NCI-H1092 (cell line): ENCODE data around the gene ZNF71.

Experiments
- DNase-seq: peaks from one replicate; lab custom pipeline; 2025; lab: John Stamatoyannopoulos, UW

The ZNF71 gene

DNA sequence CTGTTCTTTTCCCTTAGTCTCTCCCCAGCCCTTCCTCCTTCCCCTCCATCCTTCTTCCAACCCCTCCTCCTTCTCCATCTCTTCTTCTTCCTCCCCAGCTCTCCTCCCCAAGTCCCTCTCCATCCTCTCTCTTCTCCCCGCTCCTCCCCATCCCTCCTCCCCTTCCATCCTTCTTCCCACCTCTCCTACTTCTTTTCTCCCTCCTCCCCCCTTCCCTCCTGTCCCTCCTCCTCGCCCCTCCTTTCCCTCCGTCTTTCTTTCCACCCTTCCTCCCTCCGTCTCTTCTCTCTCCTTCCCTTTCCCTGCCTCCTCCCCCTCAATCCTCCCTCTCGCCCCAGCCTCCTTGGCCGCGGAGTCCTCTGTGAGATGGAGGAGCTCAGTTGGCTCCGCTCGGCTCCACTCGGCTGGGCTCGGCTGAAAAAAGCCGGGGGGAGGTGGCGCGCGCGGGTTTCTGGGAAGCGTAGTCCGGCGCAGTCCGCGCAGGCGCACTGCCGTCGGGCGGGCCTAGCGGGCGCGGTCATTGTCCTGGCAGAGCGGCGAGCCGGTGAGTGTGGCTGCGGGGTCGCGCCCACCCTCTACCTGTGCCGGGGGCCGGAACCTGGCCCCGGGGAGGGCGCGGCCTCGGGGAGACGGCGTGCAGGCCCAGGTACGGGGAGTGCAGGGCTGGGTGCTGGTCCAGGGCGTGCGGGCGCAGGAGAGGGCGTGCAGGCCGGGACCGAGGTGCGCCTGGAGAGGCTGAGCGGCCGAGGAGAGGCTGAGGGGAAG is at the start of gene ZNF71:
ZNF71 (plus strand) TSS at position 520 of the 765 bp plus-strand sequence. CDS start 6,257 bp downstream, outside the sequence.
- peak; percentile 71 for DNase-seq

DNA sequence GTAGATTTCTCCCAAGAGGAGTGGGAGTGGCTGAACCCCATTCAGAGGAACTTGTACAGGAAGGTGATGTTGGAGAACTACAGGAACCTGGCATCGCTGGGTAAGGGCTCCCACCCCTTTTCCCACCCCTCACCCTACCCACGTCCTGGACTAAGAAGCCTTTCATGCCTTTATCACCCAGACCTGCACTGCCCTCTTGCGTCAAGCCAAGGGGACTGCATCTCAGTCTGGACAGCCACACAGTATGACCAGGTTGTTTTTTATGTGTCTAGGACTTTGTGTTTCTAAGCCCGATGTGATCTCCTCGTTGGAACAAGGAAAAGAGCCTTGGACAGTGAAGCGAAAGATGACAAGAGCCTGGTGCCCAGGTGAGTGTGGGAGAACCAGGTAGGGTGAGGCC is 47.6 kb upstream of the ZNF71 start:
- no peak for DNase-seq

DNA sequence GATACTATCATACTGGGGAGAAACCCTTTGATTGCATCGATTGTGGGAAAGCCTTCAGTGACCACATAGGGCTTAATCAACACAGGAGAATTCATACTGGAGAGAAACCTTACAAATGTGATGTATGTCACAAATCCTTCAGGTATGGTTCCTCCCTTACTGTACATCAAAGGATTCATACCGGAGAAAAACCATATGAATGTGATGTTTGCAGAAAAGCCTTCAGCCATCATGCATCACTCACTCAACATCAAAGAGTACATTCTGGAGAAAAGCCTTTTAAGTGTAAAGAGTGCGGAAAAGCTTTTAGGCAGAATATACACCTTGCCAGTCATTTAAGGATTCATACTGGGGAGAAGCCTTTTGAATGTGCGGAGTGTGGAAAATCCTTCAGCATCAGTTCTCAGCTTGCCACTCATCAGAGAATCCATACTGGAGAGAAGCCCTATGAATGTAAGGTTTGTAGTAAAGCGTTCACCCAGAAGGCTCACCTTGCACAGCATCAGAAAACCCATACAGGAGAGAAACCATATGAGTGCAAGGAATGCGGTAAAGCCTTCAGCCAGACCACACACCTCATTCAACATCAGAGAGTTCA is 40.7 kb upstream of the ZNF71 start:
- no peak for DNase-seq

DNA sequence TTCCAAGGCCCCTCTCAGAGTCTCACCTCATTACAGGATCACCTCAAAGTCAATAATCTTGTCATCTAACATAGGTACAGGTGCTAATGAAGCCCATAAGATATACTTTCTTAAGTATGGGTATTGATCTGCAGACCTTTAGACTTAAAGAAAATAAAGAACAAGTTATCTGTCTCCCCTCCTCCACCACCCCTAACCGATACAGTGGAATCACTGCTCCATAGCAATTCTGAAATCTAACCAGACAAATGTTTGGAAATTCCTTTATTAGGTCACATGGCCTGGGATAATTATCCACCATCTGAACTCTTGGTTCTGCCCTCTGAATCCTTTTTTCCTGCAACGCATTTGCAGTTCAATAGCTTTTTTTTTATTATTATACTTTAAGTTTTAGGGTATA is 32.3 kb upstream of the ZNF71 start:
- DNase-seq: no peak

DNA sequence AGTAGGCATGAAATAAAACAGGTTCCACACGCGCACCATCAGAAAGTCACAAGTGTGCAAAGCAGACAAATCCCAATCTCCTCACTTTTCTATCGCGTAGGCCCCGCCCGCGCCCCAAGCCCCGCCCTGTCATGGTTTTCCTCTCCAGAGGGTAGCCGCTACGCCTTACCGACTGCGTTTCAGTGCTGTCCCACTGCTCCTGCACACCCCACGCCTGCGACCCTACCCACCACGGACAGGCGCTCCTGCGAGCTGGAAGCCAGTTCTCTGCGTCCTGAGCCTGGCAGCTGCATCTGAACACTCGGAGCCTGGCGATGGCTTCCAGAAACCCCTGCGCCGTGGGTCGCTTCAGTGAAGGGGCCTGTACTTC is 28.2 kb upstream of the ZNF71 start:
- peak; percentile 0 for DNase-seq

DNA sequence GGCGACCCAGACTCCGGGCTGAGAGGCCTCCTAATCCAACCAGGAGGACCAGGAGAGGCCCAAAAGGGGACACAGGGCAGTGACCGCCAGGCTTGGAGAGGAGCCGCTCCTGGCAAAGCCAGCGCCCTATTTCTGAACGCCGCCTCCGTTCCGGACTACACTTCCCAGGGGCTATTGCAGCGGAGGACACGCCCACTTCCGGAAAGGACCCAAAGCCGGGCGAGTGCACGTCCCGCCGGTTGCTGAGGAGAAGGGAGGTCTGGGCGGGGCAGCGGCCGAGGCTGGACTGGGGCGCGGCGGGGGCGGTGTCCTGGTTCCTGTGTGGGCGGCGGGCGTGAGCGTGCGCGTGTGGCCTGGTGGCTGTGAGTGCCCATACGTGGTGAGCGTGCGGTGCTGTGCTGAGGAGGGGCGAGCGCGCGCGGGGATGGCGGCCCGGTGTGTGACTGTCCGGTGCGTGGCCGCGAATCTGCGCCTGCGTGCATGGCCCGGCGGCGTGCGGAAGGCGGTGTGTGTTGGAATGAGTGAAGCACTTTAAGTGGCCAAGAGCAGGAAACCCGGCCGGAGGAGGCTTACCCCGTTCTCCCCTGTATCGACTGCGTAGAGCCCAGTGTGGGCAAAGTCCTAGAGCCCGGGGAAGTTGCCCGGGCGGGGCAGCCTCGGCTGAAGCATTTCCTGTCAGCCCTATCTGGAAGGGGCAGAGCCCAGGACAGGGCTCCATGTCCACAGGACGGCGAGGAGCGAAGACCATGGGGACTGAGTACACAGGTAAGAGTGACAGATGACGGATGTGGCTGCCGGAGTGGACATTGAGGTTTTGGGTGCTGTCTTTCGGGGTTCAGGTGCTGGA is 27.6 kb upstream of the ZNF71 start, which contains the start of gene ZNF470:
ZNF470 (plus strand) TSS at position 195 of the 847 bp plus-strand sequence. CDS start 2,844 bp downstream, outside the sequence.
- DNase-seq: peak; percentile 60

DNA sequence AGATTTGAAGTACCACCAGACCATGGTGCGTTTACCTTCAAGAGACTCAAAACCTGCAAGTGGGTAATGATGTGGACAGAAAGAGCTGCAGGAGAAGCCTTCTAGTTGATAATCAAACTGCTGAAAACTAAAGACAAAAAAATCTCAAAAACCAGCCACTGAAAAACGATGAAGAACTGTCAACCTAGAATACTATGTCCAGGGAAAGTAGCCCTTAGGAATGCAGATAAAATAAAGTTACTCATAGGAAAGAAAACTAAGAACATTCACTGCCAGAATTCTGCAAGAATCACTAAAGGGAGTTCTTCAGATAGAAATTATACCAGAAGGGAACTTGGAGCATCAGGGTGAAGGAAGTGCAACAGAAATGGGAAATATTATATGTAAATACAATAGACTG is 22.5 kb upstream of the ZNF71 start:
- no peak for DNase-seq

DNA sequence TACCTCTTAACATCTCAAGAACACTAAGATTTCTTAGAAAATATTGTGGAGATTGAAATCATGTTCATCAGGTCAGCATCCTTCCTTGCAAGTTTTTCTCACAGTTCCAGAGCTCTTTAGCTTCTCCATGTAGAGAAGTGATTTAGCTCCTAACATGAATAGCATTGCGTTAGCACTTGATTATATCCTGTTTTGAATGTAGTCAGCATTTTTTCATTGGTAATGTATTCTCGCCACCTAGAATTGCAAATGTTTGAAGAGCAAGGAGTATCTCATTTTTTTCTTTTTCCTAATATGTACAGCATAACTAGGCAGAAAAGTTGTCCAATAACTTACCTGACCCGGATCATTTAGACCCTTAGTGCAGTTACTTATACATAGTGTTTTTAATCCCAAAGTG is 21.2 kb upstream of the ZNF71 start:
- no peak for DNase-seq

DNA sequence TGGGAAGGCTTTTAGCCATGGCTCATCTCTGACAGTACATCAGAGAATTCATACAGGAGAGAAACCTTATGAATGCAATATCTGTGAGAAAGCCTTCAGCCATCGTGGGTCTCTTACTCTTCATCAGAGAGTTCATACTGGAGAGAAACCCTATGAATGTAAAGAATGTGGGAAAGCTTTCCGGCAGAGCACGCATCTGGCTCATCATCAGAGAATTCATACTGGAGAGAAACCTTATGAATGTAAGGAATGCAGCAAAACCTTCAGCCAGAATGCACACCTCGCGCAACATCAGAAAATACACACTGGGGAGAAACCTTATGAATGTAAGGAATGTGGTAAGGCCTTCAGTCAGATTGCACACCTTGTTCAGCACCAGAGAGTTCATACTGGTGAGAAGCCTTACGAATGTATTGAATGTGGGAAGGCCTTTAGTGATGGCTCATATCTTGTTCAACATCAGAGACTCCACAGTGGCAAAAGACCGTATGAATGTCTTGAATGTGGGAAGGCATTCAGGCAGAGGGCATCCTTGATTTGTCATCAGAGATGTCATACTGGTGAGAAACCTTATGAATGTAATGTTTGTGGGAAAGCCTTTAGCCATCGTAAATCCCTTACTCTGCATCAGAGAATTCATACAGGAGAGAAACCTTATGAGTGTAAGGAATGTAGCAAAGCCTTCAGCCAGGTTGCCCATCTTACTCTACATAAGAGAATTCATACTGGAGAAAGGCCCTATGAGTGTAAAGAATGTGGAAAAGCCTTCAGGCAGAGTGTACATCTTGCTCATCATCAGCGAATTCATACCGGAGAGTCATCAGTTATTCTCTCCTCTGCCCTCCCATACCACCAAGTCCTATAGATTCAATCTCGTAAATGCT is 17.1 kb upstream of the ZNF71 start:
- no peak for DNase-seq

DNA sequence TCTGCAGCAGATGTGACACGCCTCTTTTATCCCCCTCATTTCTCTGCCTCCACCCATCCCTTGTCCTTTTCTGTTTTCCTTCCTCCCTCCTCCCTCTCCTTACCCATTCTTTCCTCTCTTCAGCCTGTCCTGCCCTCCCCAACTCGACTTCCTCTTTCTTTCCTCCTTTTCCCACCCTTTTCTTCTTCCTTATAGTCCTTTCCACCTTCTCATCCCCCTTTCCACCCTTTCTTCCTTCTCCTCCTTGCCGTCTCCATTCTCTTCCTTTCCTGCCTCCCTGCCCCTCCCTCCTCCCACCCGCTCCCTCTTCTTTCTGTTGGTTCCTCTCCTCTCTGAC is 688 bp upstream of the ZNF71 start:
- no peak for DNase-seq

DNA sequence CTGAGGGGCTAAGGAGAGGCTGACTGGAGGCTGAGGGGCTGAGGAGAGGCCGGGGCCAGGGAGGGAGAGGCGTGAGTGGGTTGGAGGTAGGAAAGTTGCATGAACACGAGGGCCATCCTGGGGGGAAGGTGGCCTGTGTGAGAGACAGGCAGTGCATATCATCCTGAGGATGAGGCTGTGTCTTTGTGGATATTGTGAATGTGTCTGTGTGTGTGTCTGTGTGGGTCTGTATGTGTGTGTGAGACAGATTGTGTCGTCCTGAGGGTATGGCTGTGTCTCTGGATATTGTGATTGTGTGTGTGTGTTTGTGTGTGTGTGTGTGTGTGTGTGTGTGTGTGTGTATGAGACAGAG is 422 bp downstream of the ZNF71 start:
- DNase-seq: no peak

DNA sequence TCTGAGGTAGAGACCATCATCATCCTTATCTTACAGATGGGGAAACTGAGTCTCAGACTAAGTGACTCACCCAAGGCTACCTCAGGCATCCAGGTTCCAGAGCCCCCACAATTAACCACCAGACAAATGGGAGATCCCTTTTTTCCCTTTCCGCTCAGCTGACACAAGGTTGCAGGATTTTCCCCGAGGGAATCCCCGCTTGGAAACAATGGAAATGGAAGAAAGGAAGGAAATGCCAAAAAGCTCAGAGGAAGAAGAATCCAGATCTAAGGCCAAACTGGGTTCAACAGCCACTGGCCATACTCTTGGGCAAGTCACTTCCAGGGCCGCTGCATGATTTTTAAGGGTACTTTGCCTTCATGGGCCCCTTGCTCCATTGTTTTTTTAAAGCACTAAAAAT is 1.6 kb downstream of the ZNF71 start:
- no peak for DNase-seq

DNA sequence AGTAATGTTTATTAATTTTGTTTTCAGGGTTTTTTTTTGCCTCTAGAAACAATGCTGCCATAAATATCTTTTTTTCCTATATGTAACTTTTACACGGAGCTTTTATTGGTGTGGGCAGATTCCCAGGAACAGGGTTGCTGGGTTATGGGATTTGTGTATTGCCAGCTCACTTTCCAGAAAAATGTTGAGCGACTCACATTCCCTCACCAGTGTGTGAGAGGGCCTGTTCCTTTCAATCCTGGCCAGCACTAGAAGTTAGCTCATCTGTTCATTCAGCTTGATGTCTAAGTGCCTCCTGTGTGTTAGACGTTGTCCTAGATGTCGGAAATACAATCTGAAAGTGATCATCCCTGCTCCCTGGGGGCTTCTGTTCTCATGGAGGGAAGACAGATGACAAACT is 2.6 kb downstream of the ZNF71 start:
- no peak for DNase-seq

DNA sequence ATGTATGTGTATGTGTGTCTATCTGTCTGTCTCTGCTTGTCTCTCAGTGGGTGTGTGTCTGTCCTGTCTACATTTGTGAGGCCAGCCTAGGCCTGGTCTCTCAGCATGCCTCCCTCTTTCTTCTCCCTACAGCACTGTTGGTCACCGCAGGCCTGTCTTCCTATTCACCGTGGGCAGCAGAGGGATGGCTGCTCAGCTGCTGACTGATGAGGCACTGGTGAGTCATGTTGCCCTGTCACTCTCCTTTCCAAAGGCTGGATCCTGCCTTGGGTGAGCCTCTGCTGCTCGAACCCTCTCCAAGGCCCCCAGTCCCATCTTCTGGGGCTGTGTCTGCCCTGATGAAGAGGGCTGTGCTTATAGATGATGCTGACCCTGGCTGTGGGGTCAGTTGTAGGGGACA is 6.3 kb downstream of the ZNF71 start:
- no peak for DNase-seq

DNA sequence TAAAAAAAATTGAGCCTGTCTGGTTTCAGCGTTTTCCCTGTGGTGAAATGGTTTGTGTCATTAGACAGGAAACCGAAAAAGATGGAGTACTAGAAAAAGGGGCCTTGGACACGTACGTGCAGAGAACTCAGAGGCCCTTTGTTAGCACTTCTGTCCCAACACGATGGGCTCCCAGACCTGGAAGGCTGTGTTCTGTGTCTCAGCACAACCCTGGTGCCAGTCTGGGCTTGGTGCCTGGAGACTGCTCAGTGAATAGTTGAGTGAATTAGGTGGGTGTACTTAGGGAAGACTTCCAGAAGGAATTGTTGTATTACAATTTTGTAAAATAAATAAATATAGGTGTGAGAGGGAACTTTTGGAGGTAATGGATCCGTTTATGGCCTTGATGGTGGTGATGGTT is 8.7 kb downstream of the ZNF71 start:
- no peak for DNase-seq

DNA sequence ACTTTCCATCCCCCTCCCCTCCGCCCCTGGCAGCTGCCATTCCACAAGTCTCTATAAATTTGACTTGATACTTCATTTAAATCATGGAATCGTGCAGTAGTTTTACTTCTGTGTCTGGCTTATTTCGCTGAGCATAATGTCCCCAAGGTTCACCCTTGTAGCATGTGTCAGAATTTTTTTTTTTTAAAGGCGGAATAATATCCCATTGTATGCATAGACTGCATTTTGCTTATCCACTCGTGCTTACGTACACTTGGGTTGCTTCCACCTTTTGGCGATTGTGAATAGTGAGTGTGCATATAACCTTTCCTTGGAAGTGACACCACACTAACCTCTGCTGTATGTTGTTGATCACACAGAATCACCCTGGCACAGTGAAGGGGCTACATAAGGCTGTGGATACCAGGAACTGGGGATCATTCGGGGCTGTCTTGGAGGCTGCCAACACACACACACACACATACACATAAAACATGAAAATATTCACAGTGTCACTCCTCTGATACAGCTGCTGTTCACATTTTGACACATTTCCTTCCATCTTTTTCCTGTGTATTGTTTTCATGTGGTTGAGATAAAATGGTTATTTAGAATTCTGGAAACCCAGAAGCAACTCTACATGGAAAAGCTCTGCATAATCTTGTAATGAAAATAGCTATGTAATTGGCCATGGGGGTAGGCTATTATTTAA is 13.3 kb downstream of the ZNF71 start:
- no peak for DNase-seq

DNA sequence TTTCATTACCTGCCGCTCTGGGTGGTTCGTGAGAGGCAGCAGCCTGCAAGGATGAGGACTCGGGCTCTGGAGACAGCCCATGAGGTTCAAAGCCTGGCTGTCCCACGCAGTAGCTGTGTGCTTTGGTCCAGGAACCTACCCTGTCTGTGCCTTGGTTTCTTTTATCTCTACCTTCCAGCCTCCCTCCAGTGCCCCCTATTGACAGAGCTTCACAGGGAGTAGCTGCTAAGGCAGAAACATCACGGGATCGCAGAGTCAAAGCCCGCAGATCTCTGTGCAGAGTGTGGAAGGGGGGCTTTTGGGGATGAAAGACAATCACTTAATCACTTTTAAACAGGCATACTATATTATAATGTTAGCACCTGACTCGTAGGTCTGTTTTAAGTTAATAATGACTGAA is 16.2 kb downstream of the ZNF71 start:
- DNase-seq: no peak

DNA sequence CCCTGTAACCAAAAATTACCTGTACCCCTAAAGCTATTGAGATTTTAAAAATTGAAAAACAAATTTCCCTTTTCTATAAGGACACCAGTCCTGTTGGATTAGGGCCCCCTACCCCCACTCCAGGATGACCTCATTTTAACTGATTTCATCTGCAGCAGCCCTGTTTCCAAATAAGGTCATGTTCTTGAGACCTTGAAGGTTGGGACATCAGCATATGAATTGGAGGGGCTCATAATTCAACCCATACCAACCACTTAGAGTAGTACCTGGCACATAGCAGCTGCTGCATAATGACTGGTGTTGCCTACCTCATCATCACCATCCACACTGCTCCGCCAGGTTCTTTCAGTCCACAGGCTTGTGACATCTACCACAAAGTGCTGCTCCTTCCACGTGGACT is 17.6 kb downstream of the ZNF71 start:
- DNase-seq: no peak

DNA sequence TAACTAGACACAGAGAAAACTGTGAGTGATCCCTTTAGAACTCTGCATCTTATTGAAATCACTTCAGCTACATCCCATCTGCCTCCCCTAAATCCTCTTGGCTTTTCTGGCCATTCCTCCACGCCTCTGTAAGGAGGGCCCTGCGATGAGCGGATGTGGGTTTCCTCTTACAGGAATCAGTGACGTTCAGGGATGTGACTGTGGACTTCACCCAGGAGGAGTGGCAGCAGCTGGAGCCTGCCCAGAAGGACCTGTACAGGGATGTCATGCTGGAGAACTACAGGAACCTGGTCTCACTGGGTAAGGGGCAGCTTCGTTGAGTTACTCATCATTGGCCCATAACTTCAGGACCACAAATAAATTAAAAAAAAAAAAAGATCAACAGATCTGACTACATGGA is 18.5 kb downstream of the ZNF71 start:
- no peak for DNase-seq

DNA sequence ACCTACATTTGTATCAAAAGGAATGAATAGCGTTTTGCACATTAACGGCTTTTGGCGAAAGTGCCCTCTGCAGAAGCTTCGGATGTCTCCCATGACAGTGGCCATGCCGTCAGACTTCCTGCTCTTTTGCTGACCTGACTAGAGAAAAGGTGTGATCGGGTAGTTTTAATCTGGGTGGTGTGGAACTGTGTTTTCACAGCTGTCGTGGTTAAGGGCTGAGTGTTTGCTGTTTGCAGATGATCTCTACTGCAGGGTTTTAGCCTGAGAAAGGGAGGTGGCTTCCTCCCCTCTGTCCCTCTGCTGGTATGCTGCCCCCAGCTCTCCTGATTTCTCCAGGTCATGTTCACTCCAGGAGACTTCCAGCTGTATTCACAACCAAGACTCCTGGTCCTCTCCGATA is 22.4 kb downstream of the ZNF71 start:
- no peak for DNase-seq

DNA sequence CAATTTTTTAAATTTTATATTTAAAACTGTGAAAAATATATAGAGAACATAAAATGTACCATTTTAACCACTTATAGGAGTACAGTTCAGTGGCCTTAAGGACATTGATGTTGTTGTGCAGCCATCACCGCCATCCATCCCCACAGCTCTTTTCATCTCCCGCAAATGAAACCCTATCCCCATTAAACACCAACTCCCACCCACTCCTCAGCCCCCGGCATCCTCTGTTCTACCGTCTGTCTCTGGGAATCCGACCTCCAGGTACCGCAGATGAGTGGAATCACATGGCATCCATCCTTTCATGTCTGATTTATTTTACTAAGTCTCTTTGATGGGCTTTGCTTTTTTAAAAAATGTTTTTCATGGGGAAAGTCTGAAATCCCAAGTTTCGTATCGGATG is 24.0 kb downstream of the ZNF71 start:
- DNase-seq: no peak

DNA sequence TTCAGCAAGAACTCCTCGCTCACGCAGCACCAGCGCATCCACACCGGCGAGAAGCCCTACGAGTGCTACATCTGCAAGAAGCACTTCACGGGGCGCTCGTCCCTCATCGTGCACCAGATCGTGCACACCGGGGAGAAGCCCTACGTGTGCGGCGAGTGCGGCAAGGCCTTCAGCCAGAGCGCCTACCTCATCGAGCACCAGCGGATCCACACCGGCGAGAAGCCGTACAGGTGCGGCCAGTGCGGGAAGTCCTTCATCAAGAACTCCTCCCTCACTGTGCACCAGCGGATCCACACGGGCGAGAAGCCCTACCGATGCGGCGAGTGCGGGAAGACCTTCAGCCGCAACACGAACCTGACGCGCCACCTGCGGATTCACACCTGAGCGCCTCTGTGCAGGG is 27.3 kb downstream of the ZNF71 start:
- DNase-seq: no peak
